K562 (cell line): ENCODE measurements around the gene SLC18B1. TPM values are rescaled to one million over a fixed set of nuclear protein-coding genes. Genes with fewer than 3 reads are reported as not detected.

ENCODE experiments used
- CHD1 ChIP-seq: fragments of 200-600 bp; sonication (generic); IDR thresholded peaks from one replicate; pipeline ENCODE4 v1.6.1; 2012; ENCODE audit warnings: mild to moderate bottlenecking, moderate library complexity, low read length, inconsistent platforms
- E2F3 ChIP-seq: fragments of 250-450 bp; sonication (Bioruptor Pico); IDR thresholded peaks from 2 replicates; pipeline ENCODE4 v1.4.0; 2020; ENCODE audit warnings: mild to moderate bottlenecking
- ETV1 ChIP-seq: fragments of 450-650 bp; conservative IDR thresholded peaks from 2 replicates; pipeline ENCODE4 v1.6.1; 2016; ENCODE audit warnings: missing genetic modification characterization, control low read depth, low read depth, missing compliant biosample characterization
- HOXB6 ChIP-seq: fragments of 250-450 bp; sonication (Bioruptor Pico); IDR thresholded peaks from 2 replicates; pipeline ENCODE4 v1.5.1; 2022; ENCODE audit warnings: mild to moderate bottlenecking, borderline replicate concordance
- KLF1 ChIP-seq: fragments of 450-650 bp; IDR thresholded peaks from 2 replicates; pipeline ENCODE4 v1.6.1; 2016; ENCODE audit warnings: missing genetic modification characterization, missing compliant biosample characterization
- KLF10 ChIP-seq: fragments of 250-450 bp; sonication (Bioruptor Pico); IDR thresholded peaks from 2 replicates; pipeline ENCODE4 v1.6.1; 2021; ENCODE audit warnings: matching md5 sums
- MYC ChIP-seq, 2 experiments: fragments of 250-450 bp in 1 of 2; sonication (Bioruptor Pico) in 1 of 2; IDR thresholded peaks; 2 replicates each; pipeline versions ENCODE4 v1.5.1 to v1.6.1; 2012 to 2021; ENCODE audit warnings: low read depth in 2 of 2, borderline replicate concordance in 1 of 2, improper control_type of control experiment in 1 of 2, low read length in 1 of 2, mild to moderate bottlenecking in 1 of 2, moderate library complexity in 1 of 2
- PURB ChIP-seq: sonication (generic); formaldehyde crosslinking; IDR thresholded peaks from 2 replicates; pipeline ENCODE4 v1.9.0; 2021; ENCODE audit warnings: low read depth, mild to moderate bottlenecking, missing genetic modification reagents
- STAT5B ChIP-seq: fragments of 250-450 bp; sonication (Bioruptor Pico); IDR thresholded peaks from 2 replicates; pipeline ENCODE4 v1.8.0; 2021; ENCODE audit warnings: mild to moderate bottlenecking, inconsistent platforms
- TARDBP ChIP-seq: fragments of 450-650 bp; IDR thresholded peaks from 2 replicates; pipeline ENCODE4 v1.6.1; 2016
- ZBED1 ChIP-seq: IDR thresholded peaks from 2 replicates; pipeline ENCODE4 v1.6.1; 2014
- ZNF444 ChIP-seq: fragments of 250-450 bp; sonication (Bioruptor Pico); IDR thresholded peaks from 2 replicates; pipeline ENCODE4 v1.4.0; 2020; ENCODE audit warnings: mild to moderate bottlenecking, moderate library complexity
- ZNF551 ChIP-seq: fragments of 250-450 bp; sonication (Bioruptor Pico); IDR thresholded peaks from 2 replicates; pipeline ENCODE4 v1.5.0; 2021; ENCODE audit warnings: mild to moderate bottlenecking, moderate library complexity
- polyA plus RNA-seq, 8 experiments: library from polyadenylated mRNA; depleted of rRNA in 4 of 8; stranded (reverse) in 5 of 8; unstranded in 3 of 8; fragments of >200 nt; fragmentation: Nextera tagmentation in 2 of 8; fragmentation: Illumina TruSeq in 1 of 8; extraction: Ambion mirVana in 2 of 8; extraction: Trizol in 1 of 8; gene quantifications; 2 replicates each; pipeline versions ENCODE4 v1.2.1 to v1.2.3, GENCODE V29; 2011 to 2014; ENCODE audit warnings: inconsistent platforms in 1 of 8, missing spikeins in 1 of 8
- total RNA-seq, 7 experiments: library from RNA; depleted of rRNA in 6 of 7; stranded (reverse); fragments of >200 nt in 6 of 7; fragmentation: Illumina TruSeq in 2 of 7; extraction: Trizol in 2 of 7; gene quantifications; 2 replicates each; pipeline versions ENCODE4 v1.2.1 to v1.2.3, GENCODE V29; 2011 to 2021; ENCODE audit warnings: low replicate concordance in 1 of 7
- TF ChIP-seq, protein P1 (sequence below): sonication (generic); formaldehyde crosslinking; IDR thresholded peaks from 2 replicates; pipeline ENCODE4 v1.5.0; 2020; ENCODE audit warnings: missing genetic modification reagents
- TF ChIP-seq, protein P2 (sequence below): fragments of 250-450 bp; sonication (Bioruptor Pico); IDR thresholded peaks from 2 replicates; pipeline ENCODE4 v1.4.0; 2020; ENCODE audit warnings: borderline replicate concordance
- TF ChIP-seq, protein P3 (sequence below), 2 experiments: fragments of 450-650 bp; IDR thresholded peaks; 2 replicates each; pipeline ENCODE4 v1.6.1; 2018; ENCODE audit warnings: mild to moderate bottlenecking in 2 of 2, low read depth in 1 of 2; ENCODE audit not compliant: partially characterized antibody in 2 of 2
- TF ChIP-seq, protein P4 (sequence below): fragments of 200-800 bp; sonication (Bioruptor generic); IDR thresholded peaks from 2 replicates; pipeline ENCODE4 v1.6.1; 2017; ENCODE audit warnings: missing genetic modification characterization, missing compliant biosample characterization

The SLC18B1 gene
- total and polyA plus RNA-seq, 9 of the 15 experiments (the other 6 are each of a cell fraction or from before 2014, with no cell fraction given), result 10.4 to 49.1 (median 32.0) TPM

DNA sequence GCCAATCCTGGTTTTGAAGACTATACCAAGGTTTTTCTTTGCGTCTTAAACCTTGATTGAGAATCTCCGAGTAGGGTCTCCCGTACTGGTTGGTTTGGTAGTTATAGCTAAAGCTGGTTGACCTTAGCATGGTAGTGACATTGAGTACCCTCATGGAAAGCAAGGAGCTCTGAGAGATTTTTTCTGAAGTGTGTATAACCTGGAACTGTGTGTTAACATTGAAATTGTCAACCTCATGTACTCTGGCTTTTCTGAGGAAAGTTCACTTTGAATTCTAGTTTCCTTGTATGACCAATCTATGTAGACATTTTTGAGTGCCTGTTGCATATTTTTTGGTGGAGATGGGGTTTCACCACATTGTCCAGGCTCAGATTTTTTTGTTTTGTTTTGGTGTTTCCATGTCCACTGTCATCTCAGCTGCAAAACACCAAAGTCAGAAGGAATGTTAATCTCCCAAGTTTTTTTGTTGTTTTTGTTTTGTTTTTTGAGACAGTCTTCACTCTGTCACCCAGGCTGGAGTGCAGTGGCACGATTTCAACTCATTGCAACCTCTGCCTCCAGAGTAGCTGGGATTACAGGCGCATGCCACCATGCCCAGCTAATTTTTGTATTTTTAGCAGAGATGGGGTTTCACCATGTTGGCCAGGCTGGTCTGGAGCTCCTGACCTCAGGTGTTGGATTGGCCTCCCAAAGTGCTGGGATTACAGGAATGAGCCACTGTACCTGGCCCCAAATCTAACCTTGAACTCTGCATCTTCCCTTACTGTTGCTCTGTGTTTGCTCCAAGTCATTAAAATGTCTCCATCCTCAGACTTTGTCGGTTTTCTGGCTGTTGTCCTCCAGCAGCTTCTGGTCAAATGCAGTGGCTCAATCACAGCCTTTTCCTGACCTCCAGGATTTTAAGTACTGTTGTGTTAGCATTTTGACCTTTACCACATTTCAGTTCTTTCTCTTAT, 20.2 kb upstream of the SLC18B1 start (continued):
- no peak for TF ChIP-seq CHD1
- no peak for TF ChIP-seq E2F3 (CRISPR knock-in tag)
- TF ChIP-seq, protein P1, sequence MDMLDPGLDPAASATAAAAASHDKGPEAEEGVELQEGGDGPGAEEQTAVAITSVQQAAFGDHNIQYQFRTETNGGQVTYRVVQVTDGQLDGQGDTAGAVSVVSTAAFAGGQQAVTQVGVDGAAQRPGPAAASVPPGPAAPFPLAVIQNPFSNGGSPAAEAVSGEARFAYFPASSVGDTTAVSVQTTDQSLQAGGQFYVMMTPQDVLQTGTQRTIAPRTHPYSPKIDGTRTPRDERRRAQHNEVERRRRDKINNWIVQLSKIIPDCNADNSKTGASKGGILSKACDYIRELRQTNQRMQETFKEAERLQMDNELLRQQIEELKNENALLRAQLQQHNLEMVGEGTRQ (CRISPR knock-in tag), result no peak
- TF ChIP-seq PURB (CRISPR knock-in tag), result no peak
- TF ChIP-seq ZBED1, result 0 out of 2 replicates have a peak, but pooled peaks have one; percentile 50
- TF ChIP-seq, protein P2, sequence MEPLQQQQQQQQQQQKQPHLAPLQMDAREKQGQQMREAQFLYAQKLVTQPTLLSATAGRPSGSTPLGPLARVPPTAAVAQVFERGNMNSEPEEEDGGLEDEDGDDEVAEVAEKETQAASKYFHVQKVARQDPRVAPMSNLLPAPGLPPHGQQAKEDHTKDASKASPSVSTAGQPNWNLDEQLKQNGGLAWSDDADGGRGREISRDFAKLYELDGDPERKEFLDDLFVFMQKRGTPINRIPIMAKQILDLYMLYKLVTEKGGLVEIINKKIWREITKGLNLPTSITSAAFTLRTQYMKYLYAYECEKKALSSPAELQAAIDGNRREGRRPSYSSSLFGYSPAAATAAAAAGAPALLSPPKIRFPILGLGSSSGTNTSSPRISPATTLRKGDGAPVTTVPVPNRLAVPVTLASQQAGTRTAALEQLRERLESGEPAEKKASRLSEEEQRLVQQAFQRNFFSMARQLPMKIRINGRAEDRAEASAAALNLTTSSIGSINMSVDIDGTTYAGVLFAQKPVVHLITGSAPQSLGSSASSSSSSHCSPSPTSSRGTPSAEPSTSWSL (CRISPR knock-in tag), result no peak
- TF ChIP-seq, protein P3, sequence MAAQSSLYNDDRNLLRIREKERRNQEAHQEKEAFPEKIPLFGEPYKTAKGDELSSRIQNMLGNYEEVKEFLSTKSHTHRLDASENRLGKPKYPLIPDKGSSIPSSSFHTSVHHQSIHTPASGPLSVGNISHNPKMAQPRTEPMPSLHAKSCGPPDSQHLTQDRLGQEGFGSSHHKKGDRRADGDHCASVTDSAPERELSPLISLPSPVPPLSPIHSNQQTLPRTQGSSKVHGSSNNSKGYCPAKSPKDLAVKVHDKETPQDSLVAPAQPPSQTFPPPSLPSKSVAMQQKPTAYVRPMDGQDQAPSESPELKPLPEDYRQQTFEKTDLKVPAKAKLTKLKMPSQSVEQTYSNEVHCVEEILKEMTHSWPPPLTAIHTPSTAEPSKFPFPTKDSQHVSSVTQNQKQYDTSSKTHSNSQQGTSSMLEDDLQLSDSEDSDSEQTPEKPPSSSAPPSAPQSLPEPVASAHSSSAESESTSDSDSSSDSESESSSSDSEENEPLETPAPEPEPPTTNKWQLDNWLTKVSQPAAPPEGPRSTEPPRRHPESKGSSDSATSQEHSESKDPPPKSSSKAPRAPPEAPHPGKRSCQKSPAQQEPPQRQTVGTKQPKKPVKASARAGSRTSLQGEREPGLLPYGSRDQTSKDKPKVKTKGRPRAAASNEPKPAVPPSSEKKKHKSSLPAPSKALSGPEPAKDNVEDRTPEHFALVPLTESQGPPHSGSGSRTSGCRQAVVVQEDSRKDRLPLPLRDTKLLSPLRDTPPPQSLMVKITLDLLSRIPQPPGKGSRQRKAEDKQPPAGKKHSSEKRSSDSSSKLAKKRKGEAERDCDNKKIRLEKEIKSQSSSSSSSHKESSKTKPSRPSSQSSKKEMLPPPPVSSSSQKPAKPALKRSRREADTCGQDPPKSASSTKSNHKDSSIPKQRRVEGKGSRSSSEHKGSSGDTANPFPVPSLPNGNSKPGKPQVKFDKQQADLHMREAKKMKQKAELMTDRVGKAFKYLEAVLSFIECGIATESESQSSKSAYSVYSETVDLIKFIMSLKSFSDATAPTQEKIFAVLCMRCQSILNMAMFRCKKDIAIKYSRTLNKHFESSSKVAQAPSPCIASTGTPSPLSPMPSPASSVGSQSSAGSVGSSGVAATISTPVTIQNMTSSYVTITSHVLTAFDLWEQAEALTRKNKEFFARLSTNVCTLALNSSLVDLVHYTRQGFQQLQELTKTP (IDR thresholded peaks at IDR 0.05; ENCODE audit: low read depth in 1 of 2, partially characterized antibody in 2 of 2), result no peak
- TF ChIP-seq KLF1 (tag), result no peak
- no peak for TF ChIP-seq KLF10 (CRISPR knock-in tag)
- TF ChIP-seq ZNF551 (CRISPR knock-in tag), result peak; percentile 66
- TF ChIP-seq TARDBP, result no peak
- TF ChIP-seq, protein P4, sequence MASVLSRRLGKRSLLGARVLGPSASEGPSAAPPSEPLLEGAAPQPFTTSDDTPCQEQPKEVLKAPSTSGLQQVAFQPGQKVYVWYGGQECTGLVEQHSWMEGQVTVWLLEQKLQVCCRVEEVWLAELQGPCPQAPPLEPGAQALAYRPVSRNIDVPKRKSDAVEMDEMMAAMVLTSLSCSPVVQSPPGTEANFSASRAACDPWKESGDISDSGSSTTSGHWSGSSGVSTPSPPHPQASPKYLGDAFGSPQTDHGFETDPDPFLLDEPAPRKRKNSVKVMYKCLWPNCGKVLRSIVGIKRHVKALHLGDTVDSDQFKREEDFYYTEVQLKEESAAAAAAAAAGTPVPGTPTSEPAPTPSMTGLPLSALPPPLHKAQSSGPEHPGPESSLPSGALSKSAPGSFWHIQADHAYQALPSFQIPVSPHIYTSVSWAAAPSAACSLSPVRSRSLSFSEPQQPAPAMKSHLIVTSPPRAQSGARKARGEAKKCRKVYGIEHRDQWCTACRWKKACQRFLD (CRISPR knock-in tag), result no peak
- TF ChIP-seq HOXB6 (CRISPR knock-in tag), result no peak
- no peak for TF ChIP-seq STAT5B (CRISPR knock-in tag)
- TF ChIP-seq MYC (IDR thresholded peaks at IDR 0.05; ENCODE audit: low read depth, low read length), result no peak
- TF ChIP-seq MYC (CRISPR knock-in tag; IDR thresholded peaks at IDR 0.05; ENCODE audit: borderline replicate concordance, low read depth), result no peak
- no peak for TF ChIP-seq ETV1
- TF ChIP-seq ZNF444, result no peak
